ENCODE data around the gene HRH1. TPM values are rescaled to one million over a fixed set of nuclear protein-coding genes. Genes with fewer than 3 reads are reported as not detected.
A peak's percentile ranks its signal among the peaks of the same experiment; 100 is the strongest.

The HRH1 gene
- total and polyA plus RNA-seq, 10 of the 15 experiments (the other 5 are each of a cell fraction or from before 2014, with no cell fraction given) = not detected

GRCh38 chr3:11291808-11292207 lies 137.5 kb downstream of the HRH1 start:
- Histone ChIP-seq H3K79me2 (ENCODE audit: control insufficient read depth, insufficient read depth, low read length) (peaks cover 2% of the 10 kb centered on the region), H2AFZ (ENCODE audit: control insufficient read depth, low read depth, low read length) (no peak overlapping the region), H3K4me2 (ENCODE audit: control insufficient read depth, insufficient read depth) (no peak overlapping the region; the same call in 1 of the 2 replicates), H3K27ac (ENCODE audit: control insufficient read depth, insufficient read depth) (peak overlapping the region; percentile 35), H3K27me3 (replicated peaks in 1 of 2; ENCODE audit: control insufficient read depth in 2 of 2, insufficient read depth in 2 of 2, low read length in 1 of 2) (no peaks in the 10 kb centered on the region), H3K4me3 (no peak overlapping the region), H3K9me3 (replicated peaks; ENCODE audit: control insufficient read depth, insufficient read depth, low read length) (no peaks in the 10 kb centered on the region), H4K20me1 (ENCODE audit: control insufficient read depth, insufficient read depth) (no peaks in the 10 kb centered on the region), H3K36me3 (ENCODE audit: control insufficient read depth in 2 of 2, insufficient read depth in 2 of 2, low read length in 1 of 2) (peaks cover 0 to 2% of the 10 kb centered on the region in 2 experiments; a peak in 1 of 4 replicates), H3K9ac (ENCODE audit: control insufficient read depth, insufficient read depth, low read length) (no peak overlapping the region), H3K4me1 (ENCODE audit: control insufficient read depth, insufficient read depth, low read length) (peaks cover 36% of the 10 kb centered on the region)
- FAIRE-seq (no peak), ATAC-seq (no peak), DNase-seq (ENCODE audit: low read depth, low spot score) (no peak)
- ChIA-PET SMC1A (ENCODE audit: uncharacterized antibody, unreplicated experiment) (interaction anchor here (1.1 to 7.2 kb wide), 4 partner anchors 9 to 53 kb away, joined by 4 to 73 read pairs (median 32); partner anchors contain the start of gene ATG7), CTCF (interaction anchor here (0.9 to 5.1 kb wide), 3 partner anchors 19 to 43 kb away, joined by 3 to 31 read pairs (median 6); partner anchors contain the start of gene ATG7), RAD21 (ENCODE audit: unreplicated experiment) (interaction anchor here (1.4 to 2.5 kb wide), 2 partner anchors 9 to 19 kb away, joined by 7 to 14 read pairs; partner anchors contain the start of gene ATG7), POLR2A (interaction anchor here (1.0 to 1.4 kb wide), 2 partner anchors 19 to 20 kb away, joined by 3 to 4 read pairs; partner anchors contain the start of gene ATG7)
- intact Hi-C loops (cut with micrococcal nuclease; ENCODE audit: unreplicated experiment) = no loop called here
- 90% methylated on average over 5 of the region's 5 CpGs for WGBS (ENCODE audit: insufficient coverage, insufficient replicate concordance, low lambda C conversion rate, missing lambda C conversion rate)
- in situ Hi-C loops (cut with MboI) = no loop called here
- no TSS peak for BruUV-seq (replicated peaks)
- TF ChIP-seq NR2F1 (conservative IDR thresholded peaks at IDR 0.05) (no peak), PBX3 (IDR thresholded peaks at IDR 0.05; ENCODE audit: insufficient replicate concordance, low read depth, low read length) (no peak), MXI1 (IDR thresholded peaks at IDR 0.05; ENCODE audit: low read depth, low read length) (no peak), TAF1 (IDR thresholded peaks at IDR 0.05; ENCODE audit: borderline replicate concordance, low read depth, low read length) (no peak), YBX1 (IDR thresholded peaks at IDR 0.05) (no peak), KLF5 (IDR thresholded peaks at IDR 0.05; ENCODE audit: partially characterized antibody) (no peak), STAT3 (IDR thresholded peaks at IDR 0.05; ENCODE audit: low read depth, low read length) (no peak), SUZ12 (IDR thresholded peaks at IDR 0.05; ENCODE audit: unreplicated experiment) (no peak), CTCF (IDR thresholded peaks at IDR 0.05 in 2 of 3, conservative IDR thresholded peaks at IDR 0.05 in 1 of 3; ENCODE audit: control insufficient read depth in 2 of 3, extremely low read depth in 1 of 3, insufficient read depth in 1 of 3, low read depth in 3 of 3, low read length in 3 of 3) (no peak)
